ENCODE measurements around the gene COX11. TPM values are rescaled to one million over a fixed set of nuclear protein-coding genes. Genes with fewer than 3 reads are reported as not detected.

Gene COX11
- total and polyA plus RNA-seq, 2 donors (not counting 1 experiment from before 2014, with no cell fraction given), result 33.6 to 62.3 TPM

- no peak overlapping the region for H3K4me2 ChIP-seq (ENCODE audit: extremely low read depth, insufficient read depth, low read length)
- H3K27ac ChIP-seq (ENCODE audit: insufficient read depth, low read length), result no peak overlapping the region
- H3K27me3 ChIP-seq (ENCODE audit: control insufficient read depth, insufficient read depth, low read length), result no peaks in the 10 kb centered on the region
- no peaks in the 10 kb centered on the region for H3K36me3 ChIP-seq (ENCODE audit: control insufficient read depth, insufficient read depth, low read length)
- no peak overlapping the region for H3K9ac ChIP-seq (ENCODE audit: insufficient read depth, low read length)
- H2AFZ ChIP-seq (ENCODE audit: low read length), result no peak overlapping the region
- TF ChIP-seq, protein P1, sequence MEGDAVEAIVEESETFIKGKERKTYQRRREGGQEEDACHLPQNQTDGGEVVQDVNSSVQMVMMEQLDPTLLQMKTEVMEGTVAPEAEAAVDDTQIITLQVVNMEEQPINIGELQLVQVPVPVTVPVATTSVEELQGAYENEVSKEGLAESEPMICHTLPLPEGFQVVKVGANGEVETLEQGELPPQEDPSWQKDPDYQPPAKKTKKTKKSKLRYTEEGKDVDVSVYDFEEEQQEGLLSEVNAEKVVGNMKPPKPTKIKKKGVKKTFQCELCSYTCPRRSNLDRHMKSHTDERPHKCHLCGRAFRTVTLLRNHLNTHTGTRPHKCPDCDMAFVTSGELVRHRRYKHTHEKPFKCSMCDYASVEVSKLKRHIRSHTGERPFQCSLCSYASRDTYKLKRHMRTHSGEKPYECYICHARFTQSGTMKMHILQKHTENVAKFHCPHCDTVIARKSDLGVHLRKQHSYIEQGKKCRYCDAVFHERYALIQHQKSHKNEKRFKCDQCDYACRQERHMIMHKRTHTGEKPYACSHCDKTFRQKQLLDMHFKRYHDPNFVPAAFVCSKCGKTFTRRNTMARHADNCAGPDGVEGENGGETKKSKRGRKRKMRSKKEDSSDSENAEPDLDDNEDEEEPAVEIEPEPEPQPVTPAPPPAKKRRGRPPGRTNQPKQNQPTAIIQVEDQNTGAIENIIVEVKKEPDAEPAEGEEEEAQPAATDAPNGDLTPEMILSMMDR (conservative IDR thresholded peaks at IDR 0.05 in 1 of 2, IDR thresholded peaks at IDR 0.05 in 1 of 2; ENCODE audit: low read depth in 1 of 2, low read length in 2 of 2), result no peak
- TF ChIP-seq EZH2 (IDR thresholded peaks at IDR 0.05; ENCODE audit: low read length, missing control alignments), result no peak
- DNase-seq (ENCODE audit: low read depth in 2 of 2), result no peak
- no peaks in the 10 kb centered on the region for H3K9me3 ChIP-seq (ENCODE audit: control insufficient read depth, insufficient read depth, low read depth, low read length)
- H3K4me1 ChIP-seq (ENCODE audit: control insufficient read depth, extremely low read depth, insufficient read depth, low read length), result peaks cover 2% of the 10 kb centered on the region
- no peaks in the 10 kb centered on the region for H3K79me2 ChIP-seq (ENCODE audit: control insufficient read depth, insufficient read depth, low read length)
- no peak overlapping the region for H3K4me3 ChIP-seq (replicated peaks in 1 of 4; ENCODE audit: control extremely low read depth in 1 of 4, insufficient read depth in 1 of 4, low read depth in 3 of 4, low read length in 4 of 4)
- H4K20me1 ChIP-seq (ENCODE audit: control insufficient read depth, extremely low read depth, insufficient read depth, low read length), result no peaks in the 10 kb centered on the region
These were observed 22.8 kb downstream of the COX11 start for GRCh38 chr17:54945671-54946070.

DNA sequence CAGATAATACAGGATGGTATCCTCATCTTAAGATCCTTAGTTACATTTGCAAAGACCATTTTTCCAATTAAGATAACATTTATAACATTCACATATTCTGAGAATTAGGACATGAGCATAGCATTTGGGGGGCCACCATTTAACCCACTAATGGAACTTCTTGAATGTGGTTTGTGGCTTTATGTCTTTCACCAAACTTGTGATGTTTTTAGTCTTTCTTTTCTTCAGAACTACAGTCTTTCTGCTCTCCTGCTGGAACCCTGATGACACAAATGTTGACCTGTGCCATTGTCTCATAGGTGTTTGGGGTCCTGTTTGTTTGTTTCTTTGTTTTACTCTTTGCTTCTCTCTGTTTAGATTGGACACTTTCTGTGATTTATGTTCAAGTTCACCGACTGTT is 23.2 kb downstream of the COX11 start:
- no peak for DNase-seq (ENCODE audit: low read depth in 2 of 2)
- Histone ChIP-seq H3K36me3 (ENCODE audit: control insufficient read depth, insufficient read depth, low read length) (no peaks in the 10 kb centered on the region), H3K27me3 (ENCODE audit: control insufficient read depth, insufficient read depth, low read length) (no peaks in the 10 kb centered on the region), H3K4me2 (ENCODE audit: extremely low read depth, insufficient read depth, low read length) (no peak overlapping the region), H3K9ac (ENCODE audit: insufficient read depth, low read length) (no peak overlapping the region), H4K20me1 (ENCODE audit: control insufficient read depth, extremely low read depth, insufficient read depth, low read length) (no peaks in the 10 kb centered on the region), H3K27ac (ENCODE audit: insufficient read depth, low read length) (no peak overlapping the region), H3K9me3 (ENCODE audit: control insufficient read depth, insufficient read depth, low read depth, low read length) (no peaks in the 10 kb centered on the region), H3K4me3 (replicated peaks in 1 of 4; ENCODE audit: control extremely low read depth in 1 of 4, insufficient read depth in 1 of 4, low read depth in 3 of 4, low read length in 4 of 4) (no peak overlapping the region), H3K79me2 (ENCODE audit: control insufficient read depth, insufficient read depth, low read length) (no peaks in the 10 kb centered on the region), H2AFZ (ENCODE audit: low read length) (no peak overlapping the region), H3K4me1 (ENCODE audit: control insufficient read depth, extremely low read depth, insufficient read depth, low read length) (peaks cover 2% of the 10 kb centered on the region)
- TF ChIP-seq, protein P1 (conservative IDR thresholded peaks at IDR 0.05 in 1 of 2, IDR thresholded peaks at IDR 0.05 in 1 of 2; ENCODE audit: low read depth in 1 of 2, low read length in 2 of 2), result no peak
- TF ChIP-seq EZH2 (IDR thresholded peaks at IDR 0.05; ENCODE audit: low read length, missing control alignments), result no peak

DNA sequence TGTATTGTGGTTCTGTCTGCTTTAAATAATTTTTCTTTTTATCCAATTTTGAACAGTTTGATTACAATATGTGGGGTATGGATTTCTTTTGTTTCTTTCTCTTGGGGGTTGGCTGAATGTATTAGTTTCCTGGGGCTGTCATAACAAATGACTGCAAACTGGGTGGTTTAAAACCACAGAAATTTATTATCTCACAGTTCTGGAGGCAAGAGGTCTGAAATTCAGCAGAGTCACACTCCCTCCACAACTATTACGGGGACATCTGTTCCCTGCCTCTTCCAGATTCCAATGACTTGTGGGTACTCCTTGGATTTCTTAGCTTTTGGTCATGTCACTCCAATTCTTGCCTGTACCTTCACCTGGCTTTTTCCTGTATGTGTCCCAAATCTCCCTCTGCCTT is 23.7 kb downstream of the COX11 start:
- TF ChIP-seq EZH2 (IDR thresholded peaks at IDR 0.05; ENCODE audit: low read length, missing control alignments), result no peak
- TF ChIP-seq, protein P1 (conservative IDR thresholded peaks at IDR 0.05 in 1 of 2, IDR thresholded peaks at IDR 0.05 in 1 of 2; ENCODE audit: low read depth in 1 of 2, low read length in 2 of 2), result no peak
- H3K4me1 ChIP-seq (ENCODE audit: control insufficient read depth, extremely low read depth, insufficient read depth, low read length), result peaks cover 2% of the 10 kb centered on the region
- DNase-seq (ENCODE audit: low read depth in 2 of 2), result peak in 1 of 2 donors; percentile 70

More for the DNA sequence above, 23.7 kb downstream of the COX11 start:
- no peaks in the 10 kb centered on the region for H3K79me2 ChIP-seq (ENCODE audit: control insufficient read depth, insufficient read depth, low read length)
- no peak overlapping the region for H2AFZ ChIP-seq (ENCODE audit: low read length)
- H3K27me3 ChIP-seq (ENCODE audit: control insufficient read depth, insufficient read depth, low read length), result no peaks in the 10 kb centered on the region
- no peak overlapping the region for H3K27ac ChIP-seq (ENCODE audit: insufficient read depth, low read length)
- H3K36me3 ChIP-seq (ENCODE audit: control insufficient read depth, insufficient read depth, low read length), result no peaks in the 10 kb centered on the region
- H3K9me3 ChIP-seq (ENCODE audit: control insufficient read depth, insufficient read depth, low read depth, low read length), result no peaks in the 10 kb centered on the region
- H4K20me1 ChIP-seq (ENCODE audit: control insufficient read depth, extremely low read depth, insufficient read depth, low read length), result no peaks in the 10 kb centered on the region
- H3K9ac ChIP-seq (ENCODE audit: insufficient read depth, low read length), result no peak overlapping the region
- no peak overlapping the region for H3K4me2 ChIP-seq (ENCODE audit: extremely low read depth, insufficient read depth, low read length)
- no peak overlapping the region for H3K4me3 ChIP-seq (replicated peaks in 1 of 4; ENCODE audit: control extremely low read depth in 1 of 4, insufficient read depth in 1 of 4, low read depth in 3 of 4, low read length in 4 of 4)

Measured in fibroblast of lung (primary cell).